NK-92 (cell line): Measurements from ENCODE around the gene KRTAP5-7.
"Not testable (repeated sequence)": the region's sequence is repeated elsewhere in the genome, so short reads cannot be mapped to it uniquely, and the experiment has no call there.

ENCODE experiments used
- DNase-seq: peaks from one replicate; lab custom pipeline; 2025; ENCODE audit not compliant: unreplicated experiment; lab: John Stamatoyannopoulos, UW

The KRTAP5-7 gene, protein sequence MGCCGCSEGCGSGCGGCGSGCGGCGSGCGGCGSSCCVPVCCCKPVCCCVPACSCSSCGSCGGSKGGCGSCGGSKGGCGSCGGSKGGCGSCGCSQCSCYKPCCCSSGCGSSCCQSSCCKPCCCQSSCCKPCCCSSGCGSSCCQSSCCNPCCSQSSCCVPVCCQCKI

DNA sequence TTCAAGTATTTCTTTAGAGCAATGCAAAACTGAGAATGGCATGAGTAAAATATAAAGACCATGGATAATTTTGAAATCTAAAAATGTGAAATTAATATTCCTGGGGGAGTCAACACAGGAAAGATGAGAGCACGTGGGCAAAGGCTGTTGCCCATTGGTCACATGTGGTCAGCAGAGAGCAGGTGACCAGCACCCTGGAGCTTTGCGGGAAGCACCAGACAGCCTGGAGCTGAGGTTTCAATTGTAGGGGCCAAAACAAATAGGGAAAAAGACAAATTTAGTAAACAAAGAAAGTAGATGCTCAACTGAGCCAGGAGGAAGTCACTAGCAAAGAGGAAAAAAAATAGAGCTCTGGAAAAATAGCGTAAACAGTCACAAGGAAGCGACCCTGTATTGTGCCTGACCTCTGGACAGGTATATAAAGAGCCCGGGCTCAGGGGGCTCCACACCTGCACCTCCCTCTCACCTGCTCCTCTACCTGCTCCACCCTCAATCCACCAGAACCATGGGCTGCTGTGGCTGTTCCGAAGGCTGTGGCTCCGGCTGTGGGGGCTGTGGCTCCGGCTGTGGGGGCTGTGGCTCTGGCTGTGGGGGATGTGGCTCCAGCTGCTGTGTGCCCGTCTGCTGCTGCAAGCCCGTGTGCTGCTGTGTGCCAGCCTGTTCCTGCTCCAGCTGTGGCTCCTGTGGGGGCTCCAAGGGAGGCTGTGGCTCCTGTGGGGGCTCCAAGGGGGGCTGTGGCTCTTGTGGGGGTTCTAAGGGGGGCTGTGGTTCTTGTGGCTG is at the start of gene KRTAP5-7:
Gene KRTAP5-7 (plus strand): TSS at position 472 of the 780 bp plus-strand sequence. CDS start 34 bp downstream, at position 506.
- not testable (repeated sequence) for DNase-seq

DNA sequence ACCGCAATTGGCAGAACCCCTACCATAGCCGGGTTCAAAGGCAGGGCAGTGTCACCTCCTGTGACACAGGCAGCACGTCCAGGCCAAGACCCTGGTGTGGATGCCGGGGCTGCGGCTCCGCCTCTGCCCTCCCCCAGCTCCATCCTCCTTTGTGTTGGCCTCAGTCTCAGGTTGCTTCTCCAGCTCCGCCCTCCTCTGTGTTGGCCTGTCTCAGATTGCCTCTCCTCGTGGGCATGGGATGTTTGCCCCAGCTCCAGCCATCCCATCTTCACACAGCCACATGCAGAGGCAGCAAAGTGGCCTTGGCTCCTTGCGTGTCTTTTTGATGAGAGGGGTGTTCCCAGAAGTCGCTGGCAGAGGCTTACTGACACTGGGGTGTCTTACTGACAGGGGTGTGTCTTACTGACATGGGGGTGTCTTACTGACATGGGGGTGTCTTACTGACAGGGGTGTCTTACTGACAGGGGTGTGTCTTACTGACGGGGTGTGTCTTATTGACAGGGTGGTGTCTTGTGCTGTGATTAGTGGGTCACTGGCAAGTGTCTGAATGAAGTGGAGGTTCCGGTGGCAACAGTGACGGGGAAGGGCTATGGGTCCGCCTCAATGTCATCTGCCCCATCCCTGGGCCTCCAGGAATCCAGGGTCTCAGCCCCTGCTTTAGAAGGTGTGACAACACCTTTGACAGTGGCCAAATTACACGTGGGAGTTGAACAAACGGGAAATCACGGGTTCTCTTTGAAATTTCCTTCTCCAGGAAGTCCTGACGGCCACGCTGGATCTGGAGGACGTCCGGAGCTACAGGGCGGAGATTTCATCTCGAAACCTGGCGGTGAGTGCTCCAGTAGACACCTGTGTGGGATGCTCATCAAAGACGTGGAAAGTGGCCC is 49.2 kb upstream of the KRTAP5-7 start:
- no peak for DNase-seq

DNA sequence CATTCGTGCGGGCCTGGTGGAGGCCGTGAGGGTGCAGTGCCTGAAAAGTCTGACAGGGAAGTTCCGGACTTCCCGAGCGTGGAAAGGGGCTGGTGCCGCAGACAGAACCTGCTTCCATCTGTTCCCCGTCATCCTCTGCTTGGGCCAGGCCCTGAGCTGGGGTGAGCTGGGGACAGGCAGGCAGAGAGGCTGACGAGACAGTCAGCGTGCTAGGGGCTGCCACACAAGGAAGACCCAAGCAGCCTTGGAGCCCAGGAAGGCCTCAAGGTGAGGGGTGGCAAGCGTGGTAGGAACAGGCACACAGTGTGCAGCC is 48.6 kb upstream of the KRTAP5-7 start:
- DNase-seq, result no peak

DNA sequence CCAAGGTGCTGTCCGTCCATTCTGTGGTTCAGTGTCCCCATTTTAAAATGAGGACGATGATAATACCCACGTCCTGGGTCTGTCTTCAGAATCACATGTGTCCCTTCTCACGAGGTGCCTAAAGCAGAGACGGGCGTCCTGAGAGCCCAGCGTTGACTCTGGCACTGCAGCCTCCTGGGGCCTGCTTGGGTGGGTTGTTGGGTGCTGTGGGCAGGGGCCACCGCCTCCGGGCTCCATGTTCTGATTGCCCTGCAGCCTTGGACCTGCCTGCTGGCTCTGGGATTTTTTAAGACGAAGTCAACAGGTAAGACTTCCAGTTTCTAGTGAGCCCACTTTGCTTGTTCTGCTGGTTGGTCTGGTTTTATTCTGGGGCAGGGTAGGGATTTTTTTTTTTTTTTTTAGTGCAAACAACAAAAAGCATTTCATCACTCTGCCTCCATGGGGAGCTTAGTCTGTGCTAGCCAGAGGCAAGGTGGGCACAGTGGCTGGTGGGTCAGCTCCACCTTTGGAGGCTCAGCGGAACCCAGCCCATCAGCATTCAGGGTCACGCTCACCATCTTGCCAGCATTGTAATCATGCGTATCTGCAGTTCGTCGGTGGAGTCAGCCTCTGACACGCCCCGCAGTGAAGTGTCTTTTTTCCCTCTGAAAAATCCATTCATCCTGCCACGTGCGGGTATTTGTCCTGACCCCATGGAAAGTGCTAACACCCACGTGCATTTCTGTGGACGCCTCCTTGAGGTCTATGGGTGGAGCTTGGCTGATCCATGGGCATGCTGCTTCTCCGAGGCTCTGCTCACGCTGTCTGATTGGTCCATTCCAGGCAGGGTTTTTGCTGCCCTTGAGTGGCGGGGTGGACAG is 45.7 kb upstream of the KRTAP5-7 start:
- no peak for DNase-seq

DNA sequence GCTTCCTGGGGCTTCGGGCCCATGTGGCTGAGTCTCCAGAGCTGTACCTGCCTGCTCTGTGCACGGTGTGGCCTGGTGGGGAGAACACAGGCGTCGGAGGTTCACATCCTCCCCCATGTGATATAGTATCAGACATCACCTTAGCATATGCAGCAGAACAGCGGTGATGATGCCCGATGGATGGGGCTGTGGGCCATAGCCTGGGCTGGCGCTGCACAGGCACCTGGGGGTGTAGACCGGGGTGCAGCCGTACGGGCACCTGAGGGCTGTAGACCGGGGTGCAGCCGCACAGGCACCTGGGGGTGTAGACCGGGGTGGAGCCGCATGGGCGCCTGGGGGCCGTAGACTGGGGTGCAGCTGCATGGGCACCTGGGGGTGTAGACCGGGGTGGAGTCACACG is 44.9 kb upstream of the KRTAP5-7 start:
- DNase-seq, result no peak

DNA sequence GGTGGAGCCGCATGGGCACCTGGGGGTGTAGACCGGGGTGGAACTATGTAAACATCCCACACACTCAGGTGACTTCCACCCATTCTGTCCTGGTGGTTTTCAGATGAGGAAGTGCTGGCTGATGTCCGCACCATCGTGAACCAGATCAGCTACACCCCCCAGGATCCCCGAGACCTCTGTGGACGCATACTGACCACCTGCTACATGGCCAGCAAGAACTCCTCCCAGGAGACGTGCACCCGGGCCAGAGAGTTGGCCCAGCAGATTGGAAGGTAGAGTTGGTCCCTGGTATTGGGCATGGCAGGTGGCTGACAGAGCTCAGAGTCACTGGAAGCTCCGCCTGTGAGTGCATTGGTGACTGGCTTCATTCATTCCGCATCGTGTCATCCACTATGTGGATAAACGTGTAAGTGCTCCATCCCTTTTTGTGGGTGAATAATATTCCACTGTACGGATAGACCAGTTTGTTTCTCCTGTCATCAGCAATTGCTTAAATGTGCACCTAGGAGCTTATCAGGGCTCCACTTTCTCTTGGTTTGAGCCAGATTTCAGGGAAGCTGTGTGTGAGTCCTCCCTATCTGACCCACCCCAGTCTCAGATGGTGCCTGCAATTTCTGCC is 44.2 kb upstream of the KRTAP5-7 start:
- DNase-seq, result no peak

DNA sequence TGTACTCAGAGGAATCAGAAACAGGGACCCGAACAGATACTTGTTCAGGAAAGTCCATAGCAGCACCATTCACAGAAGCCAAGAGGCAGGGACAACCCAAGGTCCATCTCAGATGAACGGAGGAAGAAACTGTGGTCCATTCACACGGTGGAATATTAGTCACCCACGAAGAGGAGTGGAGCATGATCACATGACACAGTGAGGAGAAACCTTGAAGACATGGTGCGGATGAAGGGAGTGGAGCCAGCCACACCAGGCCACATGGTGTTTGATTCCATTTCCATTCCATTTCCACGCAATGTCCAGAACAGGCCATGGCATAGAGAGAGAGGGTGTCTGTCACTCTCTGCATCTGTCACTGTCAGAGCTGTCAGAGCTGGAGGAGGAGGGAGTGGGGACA is 43.4 kb upstream of the KRTAP5-7 start:
- no peak for DNase-seq

DNA sequence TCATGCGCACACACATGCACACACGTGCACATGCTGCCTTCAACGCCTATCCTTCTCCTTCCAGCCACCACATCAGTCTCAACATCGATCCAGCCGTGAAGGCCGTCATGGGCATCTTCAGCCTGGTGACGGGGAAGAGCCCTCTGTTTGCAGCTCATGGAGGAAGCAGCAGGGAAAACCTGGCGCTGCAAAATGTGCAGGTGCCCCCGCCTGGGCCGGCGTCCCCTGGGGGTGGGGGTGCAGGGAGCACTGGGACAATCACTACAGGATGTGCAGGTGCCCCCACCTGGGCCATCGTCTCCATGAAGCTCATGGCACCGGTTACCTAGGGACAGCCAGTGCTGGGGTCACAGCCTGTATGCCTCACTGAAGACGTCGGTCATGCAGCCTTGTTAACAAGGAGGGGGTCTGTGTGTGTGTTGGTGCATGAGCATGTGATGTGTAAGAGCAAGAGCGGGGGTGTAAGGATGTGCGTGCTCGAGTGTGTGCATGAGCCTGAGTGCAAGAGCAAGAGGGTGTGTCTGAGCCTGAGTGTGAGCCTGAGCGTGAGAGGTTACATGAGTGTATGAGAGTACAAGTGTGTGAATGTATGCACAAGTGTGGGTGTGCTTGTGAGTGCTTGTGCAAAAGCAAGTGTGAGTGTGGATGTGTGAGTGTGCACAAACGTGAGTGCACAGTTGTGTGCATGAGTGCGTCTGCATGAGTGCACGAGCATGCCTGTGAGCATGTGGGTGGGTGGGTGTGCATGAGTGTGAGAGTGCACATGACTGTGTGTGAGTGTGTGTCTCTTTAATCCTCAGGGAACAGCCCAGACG is 42.6 kb upstream of the KRTAP5-7 start:
- no peak for DNase-seq

DNA sequence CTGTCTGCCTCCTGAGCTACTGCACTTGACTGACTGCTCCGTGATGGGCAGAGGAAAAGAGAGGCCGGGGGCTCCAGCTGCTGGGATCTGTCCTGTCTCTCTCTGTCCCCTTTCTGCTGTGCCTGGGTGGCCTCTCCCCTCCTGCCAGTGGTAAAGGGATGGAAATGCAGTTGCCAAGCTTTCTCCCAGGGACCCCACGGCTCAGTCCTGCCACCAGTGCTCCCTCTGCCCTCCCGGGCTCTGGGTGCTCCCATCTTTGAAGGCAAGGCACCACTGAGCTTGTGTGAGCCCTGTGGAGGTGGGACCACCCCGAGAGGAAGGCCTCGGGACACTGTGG is 42.0 kb upstream of the KRTAP5-7 start:
- no peak for DNase-seq

DNA sequence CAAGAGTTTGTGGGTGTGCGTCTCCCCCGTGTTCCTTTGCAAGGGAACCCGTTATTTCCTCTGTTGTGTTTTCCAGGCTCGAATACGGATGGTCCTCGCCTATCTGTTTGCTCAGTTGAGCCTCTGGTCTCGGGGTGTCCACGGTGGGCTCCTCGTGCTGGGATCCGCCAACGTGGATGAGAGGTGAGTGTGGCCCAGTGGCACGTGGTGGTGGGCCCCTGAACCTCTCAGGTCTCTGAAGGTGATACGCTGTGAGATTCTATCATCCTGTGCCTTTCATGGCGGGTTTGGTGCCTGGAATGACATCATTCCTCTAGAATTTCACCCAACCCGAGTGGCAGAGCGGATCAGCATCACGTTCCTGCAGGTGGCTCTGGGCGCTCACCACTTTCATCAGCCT is 41.6 kb upstream of the KRTAP5-7 start:
- no peak for DNase-seq

DNA sequence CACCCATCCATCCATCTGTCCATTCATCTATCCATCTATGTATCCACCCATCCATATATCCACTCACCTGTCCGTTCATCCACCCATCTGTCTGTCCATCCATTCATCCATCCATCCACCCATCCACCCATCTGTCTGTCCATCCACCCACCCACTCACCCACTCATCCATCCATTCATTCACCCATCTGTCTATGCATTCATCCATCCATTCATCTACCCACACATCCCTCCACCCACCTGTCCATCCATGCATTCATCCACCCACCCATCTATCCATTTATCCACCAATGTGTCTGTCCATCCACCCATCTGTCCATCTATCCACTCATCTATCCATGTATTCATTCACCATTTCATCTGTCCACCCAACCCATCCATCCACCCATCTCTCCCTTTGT is 40.7 kb upstream of the KRTAP5-7 start:
- DNase-seq, result no peak

DNA sequence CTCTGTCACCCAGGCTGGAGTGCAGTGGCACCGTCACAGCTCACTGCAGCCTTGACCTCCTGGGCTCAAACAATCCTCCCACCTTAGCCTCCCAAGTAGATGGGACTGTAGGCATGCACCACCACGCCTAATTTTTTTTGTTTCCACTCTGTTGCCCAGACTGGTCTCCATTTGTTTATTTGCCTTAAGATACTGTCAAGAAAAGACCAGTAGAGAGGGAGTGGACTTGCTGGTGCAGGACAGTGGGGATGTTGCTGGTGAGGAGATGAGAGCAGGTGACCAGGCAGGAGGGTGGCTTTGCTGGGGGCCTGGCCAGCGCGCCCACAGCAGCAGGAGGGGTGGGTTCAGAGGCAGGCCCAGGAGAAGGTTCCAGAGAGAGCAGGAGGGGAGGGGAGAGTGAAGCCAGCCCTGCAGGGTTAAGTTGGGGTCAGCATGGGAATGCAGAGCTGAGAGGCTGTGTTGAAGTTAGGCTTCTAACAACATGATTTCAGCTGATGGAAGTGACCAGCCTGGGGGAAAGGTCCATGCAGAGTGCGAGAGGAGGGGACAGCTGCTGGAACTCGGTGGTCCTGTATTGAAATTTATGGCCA is 38.3 kb upstream of the KRTAP5-7 start:
- DNase-seq, result no peak

DNA sequence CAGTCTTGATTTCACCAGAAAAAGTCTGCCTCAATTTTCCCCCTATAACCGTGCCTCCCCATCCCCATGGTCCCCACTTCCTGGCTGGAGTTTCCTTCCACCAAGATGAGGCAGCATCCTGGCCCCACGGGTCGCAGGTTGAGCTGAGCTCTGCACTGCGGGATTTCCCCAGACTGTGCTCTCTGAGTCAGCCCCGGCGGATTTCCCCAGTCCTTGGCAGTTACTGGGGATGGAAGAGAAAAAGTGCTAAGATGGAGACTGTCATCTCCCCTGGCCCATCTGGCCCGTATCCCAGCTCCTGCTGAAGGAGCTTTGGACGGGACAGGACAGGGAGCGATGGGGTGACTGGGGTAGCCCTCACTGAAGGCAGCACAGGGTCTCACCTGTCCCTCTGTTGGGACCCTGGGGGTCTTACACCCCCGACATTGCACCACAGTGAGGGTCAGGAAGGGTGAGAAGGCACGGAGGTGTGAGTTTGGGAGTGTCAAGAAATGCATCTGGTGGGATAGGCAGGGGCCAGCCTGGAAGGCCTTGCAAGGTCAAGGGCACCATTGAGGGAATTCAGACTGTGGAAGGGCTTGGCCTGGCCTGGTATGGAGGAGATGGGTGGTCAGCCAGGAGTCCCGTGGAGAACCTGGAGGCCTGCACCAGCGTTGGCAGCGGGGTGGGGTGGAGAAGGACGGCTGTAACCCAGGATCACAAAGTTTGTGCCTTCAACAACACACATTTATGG is 37.6 kb upstream of the KRTAP5-7 start:
- DNase-seq, result no peak

DNA sequence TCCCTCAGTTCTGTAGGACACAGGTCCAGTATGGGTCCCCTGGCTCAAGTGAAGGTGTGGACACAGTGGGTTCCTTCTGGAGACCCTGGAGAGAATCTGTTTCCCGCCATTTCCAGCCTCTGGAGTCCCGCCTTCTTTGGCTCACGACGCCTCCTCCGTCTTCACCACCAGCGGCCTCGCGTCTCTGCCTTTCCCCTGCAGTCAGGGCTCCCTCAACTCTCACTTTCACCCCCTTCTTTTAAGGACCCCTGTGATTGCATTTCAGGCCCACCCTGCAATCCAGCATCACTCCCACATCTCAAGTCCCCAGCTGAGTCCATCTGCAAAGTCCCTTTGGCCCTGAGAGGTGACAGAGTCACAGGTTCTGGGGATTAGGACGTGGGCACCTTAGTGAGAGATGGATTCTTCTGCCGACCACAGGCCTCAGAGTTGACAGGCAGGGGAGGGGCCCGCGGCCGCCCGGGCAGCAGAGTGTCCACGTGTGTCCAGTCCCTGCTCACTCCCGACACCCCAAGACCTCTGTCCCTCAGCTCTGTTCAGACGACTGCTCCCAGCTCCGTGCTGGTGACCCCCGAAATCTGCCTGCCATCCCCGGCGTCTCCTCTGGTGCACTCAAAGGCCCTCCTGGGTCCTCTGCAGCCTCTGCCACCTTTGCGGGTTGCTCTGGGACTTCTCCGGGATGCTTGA is 36.9 kb upstream of the KRTAP5-7 start:
- no peak for DNase-seq

DNA sequence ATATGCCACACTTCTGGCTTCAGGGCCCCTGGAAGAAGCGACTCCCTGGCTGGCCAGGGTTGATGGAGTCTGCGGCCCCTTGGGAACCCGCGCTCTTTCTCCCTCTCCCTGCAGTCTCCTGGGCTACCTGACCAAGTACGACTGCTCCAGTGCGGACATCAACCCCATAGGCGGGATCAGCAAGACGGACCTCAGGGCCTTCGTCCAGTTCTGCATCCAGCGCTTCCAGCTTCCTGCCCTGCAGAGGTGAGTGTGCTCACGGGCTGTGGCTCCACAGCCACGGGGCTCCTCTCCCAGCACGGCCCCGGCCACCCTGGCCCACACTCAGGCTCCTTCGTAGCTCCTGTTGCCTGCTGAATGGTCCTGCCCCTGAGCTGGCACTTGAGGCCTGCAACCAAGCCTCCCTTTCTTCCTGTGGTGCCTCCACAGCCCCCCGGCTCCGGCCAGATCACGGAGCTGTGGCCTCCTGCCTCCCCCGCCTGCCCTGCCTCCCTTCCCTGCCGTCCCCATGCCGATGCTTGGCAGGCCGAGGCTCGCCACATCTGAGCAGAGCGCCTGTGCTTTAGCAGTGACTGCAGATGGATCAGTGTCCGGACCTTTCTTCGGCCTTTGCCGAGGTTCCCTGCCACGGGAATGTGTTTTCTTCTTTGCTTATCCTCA is 36.2 kb upstream of the KRTAP5-7 start:
- DNase-seq, result no peak

DNA sequence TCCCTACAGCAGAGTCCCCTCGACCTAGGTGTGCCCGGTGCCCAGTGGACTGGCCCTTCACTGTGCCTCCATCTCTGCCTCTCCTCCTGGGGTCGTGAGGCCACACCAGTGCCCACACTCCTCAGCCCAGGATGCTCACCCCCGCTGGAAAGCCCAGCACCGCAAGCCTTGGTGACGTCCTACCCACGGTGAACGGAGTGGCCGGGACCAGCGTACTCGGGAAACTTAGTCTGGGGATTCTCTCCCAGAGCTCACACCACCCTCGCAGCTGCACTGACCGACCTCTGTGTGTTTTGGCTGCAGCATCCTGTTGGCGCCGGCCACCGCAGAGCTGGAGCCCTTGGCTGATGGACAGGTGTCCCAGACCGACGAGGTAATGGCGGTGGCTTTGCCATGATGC is 35.5 kb upstream of the KRTAP5-7 start:
- DNase-seq, result no peak

DNA sequence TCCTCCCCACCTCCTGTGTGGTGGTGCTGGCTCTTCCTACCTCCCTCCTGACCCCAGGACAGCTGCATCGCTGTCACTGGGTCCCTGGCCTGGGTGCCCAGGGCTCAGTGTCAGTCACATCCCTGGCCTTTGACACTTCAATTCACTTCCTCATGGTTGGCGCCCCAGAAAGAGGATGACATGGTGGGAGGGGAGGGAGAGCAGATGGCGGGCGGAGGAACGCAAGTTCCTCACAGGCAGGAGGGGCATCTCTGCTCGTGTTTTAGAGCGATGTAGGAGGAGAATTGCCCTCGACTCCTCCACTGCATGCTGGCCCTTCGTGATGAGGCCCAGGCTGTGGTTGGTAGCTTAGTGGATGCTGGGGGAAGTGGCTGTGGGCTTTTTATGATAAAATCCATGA is 35.1 kb upstream of the KRTAP5-7 start:
- DNase-seq, result no peak
